ENCODE results near the gene NECTIN3.

NECTIN3 gene

DNA sequence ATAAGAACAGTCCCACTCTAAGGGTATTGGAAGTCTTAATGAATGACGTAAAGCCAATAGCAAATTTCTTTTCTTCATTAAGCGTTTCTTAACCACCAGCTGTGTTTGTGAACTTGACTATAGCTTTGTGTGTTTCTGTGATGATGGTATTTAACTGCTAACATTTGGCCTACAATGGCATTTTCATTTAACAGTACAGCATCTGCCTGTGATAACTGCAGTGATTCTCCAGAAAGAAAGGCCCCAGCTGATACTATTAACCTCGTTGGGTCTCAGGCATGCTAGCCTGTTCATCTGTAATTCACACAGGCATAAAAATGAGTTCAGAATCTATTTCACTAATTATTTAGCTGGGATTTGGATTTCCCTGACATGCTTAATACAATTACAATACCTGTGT lies 121.9 kb downstream of the NECTIN3 start (continued):
- TF ChIP-seq, protein P1, sequence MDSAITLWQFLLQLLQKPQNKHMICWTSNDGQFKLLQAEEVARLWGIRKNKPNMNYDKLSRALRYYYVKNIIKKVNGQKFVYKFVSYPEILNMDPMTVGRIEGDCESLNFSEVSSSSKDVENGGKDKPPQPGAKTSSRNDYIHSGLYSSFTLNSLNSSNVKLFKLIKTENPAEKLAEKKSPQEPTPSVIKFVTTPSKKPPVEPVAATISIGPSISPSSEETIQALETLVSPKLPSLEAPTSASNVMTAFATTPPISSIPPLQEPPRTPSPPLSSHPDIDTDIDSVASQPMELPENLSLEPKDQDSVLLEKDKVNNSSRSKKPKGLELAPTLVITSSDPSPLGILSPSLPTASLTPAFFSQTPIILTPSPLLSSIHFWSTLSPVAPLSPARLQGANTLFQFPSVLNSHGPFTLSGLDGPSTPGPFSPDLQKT (IDR thresholded peaks at IDR 0.05; ENCODE audit: borderline replicate concordance, low read depth, low read length) = no peak
- TF ChIP-seq ZNF423 (tag by site-specific recombination; IDR thresholded peaks at IDR 0.05) (no peak), ZNF544 (tag by site-specific recombination; IDR thresholded peaks at IDR 0.05) (no peak)
- TF ChIP-seq, protein P2, sequence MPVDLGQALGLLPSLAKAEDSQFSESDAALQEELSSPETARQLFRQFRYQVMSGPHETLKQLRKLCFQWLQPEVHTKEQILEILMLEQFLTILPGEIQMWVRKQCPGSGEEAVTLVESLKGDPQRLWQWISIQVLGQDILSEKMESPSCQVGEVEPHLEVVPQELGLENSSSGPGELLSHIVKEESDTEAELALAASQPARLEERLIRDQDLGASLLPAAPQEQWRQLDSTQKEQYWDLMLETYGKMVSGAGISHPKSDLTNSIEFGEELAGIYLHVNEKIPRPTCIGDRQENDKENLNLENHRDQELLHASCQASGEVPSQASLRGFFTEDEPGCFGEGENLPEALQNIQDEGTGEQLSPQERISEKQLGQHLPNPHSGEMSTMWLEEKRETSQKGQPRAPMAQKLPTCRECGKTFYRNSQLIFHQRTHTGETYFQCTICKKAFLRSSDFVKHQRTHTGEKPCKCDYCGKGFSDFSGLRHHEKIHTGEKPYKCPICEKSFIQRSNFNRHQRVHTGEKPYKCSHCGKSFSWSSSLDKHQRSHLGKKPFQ (tag by site-specific recombination; IDR thresholded peaks at IDR 0.05) = no peak

DNA sequence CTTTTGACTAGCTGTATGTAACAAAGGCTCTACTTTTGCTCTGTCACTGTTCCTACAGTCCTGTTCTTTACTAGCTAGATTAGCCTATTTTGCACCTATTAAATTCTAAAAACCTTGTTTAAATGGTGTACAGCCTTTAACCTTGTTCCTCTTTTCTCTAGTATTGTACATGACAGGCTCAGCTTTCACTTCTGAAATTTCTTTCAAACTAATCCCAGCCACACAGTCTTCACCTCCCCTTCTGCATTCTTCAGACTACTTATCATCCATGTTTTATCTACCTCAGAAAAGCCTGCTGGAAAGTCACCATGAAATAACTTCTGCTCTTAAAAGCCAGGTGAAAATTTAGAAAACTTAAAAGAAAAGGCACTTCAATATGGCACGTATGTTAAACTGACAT lies 122.4 kb downstream of the NECTIN3 start:
- Histone ChIP-seq H3K9me3 (ENCODE audit: control insufficient read depth, insufficient read depth, low read depth, low read length) (no peaks in the 10 kb centered on the region), H3K4me3 (ENCODE audit: low read depth, low read length) (no peak overlapping the region), H3K4me1 (ENCODE audit: control insufficient read depth, insufficient read depth, low read length) (no peaks in the 10 kb centered on the region), H3K27ac (ENCODE audit: extremely low read depth, low read depth, low read length) (no peak overlapping the region), H3K36me3 (ENCODE audit: control insufficient read depth in 2 of 2, insufficient read depth in 1 of 2, low read length in 2 of 2) (peaks cover 0 to 24% of the 10 kb centered on the region in 2 experiments; a peak in 1 of 3 replicates)
- POLR2A ChIA-PET = no interaction called here
- CTCF ChIA-PET = no interaction called here
- TF ChIP-seq, protein P3, sequence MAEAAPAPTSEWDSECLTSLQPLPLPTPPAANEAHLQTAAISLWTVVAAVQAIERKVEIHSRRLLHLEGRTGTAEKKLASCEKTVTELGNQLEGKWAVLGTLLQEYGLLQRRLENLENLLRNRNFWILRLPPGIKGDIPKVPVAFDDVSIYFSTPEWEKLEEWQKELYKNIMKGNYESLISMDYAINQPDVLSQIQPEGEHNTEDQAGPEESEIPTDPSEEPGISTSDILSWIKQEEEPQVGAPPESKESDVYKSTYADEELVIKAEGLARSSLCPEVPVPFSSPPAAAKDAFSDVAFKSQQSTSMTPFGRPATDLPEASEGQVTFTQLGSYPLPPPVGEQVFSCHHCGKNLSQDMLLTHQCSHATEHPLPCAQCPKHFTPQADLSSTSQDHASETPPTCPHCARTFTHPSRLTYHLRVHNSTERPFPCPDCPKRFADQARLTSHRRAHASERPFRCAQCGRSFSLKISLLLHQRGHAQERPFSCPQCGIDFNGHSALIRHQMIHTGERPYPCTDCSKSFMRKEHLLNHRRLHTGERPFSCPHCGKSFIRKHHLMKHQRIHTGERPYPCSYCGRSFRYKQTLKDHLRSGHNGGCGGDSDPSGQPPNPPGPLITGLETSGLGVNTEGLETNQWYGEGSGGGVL (tag by site-specific recombination; IDR thresholded peaks at IDR 0.05) = no peak
- TF ChIP-seq ZNF394 (tag by site-specific recombination; IDR thresholded peaks at IDR 0.05; ENCODE audit: borderline replicate concordance) = no peak
- TF ChIP-seq ZNF585B (tag by site-specific recombination; IDR thresholded peaks at IDR 0.05) = no peak
- TF ChIP-seq GLI4 (tag by site-specific recombination; IDR thresholded peaks at IDR 0.05) = no peak
- TF ChIP-seq ZNF529 (tag by site-specific recombination; IDR thresholded peaks at IDR 0.05; ENCODE audit: insufficient replicate concordance) = no peak
- no peak for TF ChIP-seq ZNF561 (tag by site-specific recombination; IDR thresholded peaks at IDR 0.05; ENCODE audit: borderline replicate concordance)
- no peak for TF ChIP-seq ZNF660 (tag by site-specific recombination; IDR thresholded peaks at IDR 0.05)

DNA sequence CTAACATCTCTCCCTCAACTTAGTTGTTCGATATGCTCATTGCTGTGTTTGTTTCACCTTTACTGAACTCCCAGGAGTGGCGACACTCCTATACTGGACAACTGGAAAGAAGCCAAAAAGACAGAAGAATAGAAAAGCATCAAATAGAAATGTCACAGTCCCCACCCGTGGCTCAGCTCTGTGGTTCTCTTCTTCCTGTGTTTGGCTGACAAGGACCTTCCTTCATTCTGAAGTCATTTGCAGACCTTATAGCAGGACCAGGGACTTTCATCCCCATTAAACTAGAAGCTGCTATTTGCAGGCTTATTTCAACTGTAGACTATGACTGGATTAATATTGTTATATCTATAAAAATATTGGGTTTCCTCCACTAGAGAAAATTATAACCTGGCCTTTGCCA lies 125.9 kb downstream of the NECTIN3 start:
- Histone ChIP-seq H3K36me3 (ENCODE audit: control insufficient read depth in 2 of 2, insufficient read depth in 1 of 2, low read length in 2 of 2) (peaks cover 0 to 24% of the 10 kb centered on the region in 2 experiments; a peak in 1 of 3 replicates), H3K4me1 (ENCODE audit: control insufficient read depth, insufficient read depth, low read length) (no peaks in the 10 kb centered on the region), H3K27ac (ENCODE audit: extremely low read depth, low read depth, low read length) (no peak overlapping the region), H3K9me3 (ENCODE audit: control insufficient read depth, insufficient read depth, low read depth, low read length) (no peaks in the 10 kb centered on the region), H3K4me3 (ENCODE audit: low read depth, low read length) (no peak overlapping the region)
- POLR2A ChIA-PET = no interaction called here
- TF ChIP-seq, protein P4, sequence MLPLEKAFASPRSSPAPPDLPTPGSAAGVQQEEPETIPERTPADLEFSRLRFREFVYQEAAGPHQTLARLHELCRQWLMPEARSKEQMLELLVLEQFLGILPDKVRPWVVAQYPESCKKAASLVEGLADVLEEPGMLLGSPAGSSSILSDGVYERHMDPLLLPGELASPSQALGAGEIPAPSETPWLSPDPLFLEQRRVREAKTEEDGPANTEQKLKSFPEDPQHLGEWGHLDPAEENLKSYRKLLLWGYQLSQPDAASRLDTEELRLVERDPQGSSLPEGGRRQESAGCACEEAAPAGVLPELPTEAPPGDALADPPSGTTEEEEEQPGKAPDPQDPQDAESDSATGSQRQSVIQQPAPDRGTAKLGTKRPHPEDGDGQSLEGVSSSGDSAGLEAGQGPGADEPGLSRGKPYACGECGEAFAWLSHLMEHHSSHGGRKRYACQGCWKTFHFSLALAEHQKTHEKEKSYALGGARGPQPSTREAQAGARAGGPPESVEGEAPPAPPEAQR (tag by site-specific recombination; IDR thresholded peaks at IDR 0.05) = no peak
- TF ChIP-seq OVOL3 (tag by site-specific recombination; IDR thresholded peaks at IDR 0.05) = no peak
- no peak for TF ChIP-seq MYNN (tag by site-specific recombination; IDR thresholded peaks at IDR 0.05; ENCODE audit: borderline replicate concordance)
- no peak for TF ChIP-seq ZNF140 (tag by site-specific recombination; IDR thresholded peaks at IDR 0.05)
- TF ChIP-seq KLF9 (tag by site-specific recombination; IDR thresholded peaks at IDR 0.05; ENCODE audit: low read depth) = no peak
- TF ChIP-seq ZBTB7A (tag by site-specific recombination; IDR thresholded peaks at IDR 0.05; ENCODE audit: low read depth) = no peak
- no peak for TF ChIP-seq ZEB2 (tag by site-specific recombination; IDR thresholded peaks at IDR 0.05)
- CTCF ChIA-PET = no interaction called here

Measured in HEK293 (cell line).